ENCODE measurements around the gene FBXL2. TPM values are rescaled to one million over a fixed set of nuclear protein-coding genes. Genes with fewer than 3 reads are reported as not detected.

The FBXL2 gene
- total and polyA plus RNA-seq, 11 donors, result 0.91 to 5.8 (median 1.8) TPM

DNA sequence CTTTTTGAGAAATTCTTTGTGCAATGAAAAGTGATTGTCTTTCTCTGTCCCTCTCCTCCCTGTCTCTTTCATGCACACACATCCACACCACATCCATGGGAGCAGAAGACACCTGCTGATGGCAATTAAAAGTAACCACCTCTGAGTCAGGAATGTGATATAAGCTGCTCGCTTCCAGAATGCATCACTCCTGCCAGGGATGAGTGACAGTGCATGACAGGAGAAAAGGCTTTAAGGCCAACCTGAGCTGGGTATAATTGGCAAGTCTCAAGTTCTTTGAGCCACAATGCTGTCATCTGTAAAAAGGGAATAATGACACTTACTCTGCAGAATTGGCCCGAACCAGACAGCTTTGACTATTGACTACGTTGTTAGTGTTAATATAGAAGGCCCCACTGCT, 103.4 kb downstream of the FBXL2 start:
- Histone ChIP-seq H3K4me1 (no peaks in the 10 kb centered on the region), H3K27ac (no peak overlapping the region), H3K9me3 (no peaks in the 10 kb centered on the region), H3K4me3 (no peak overlapping the region), H3K36me3 (peaks cover 0 to 62% (median 13%) of the 10 kb centered on the region in 9 donors), H3K27me3 (no peaks in the 10 kb centered on the region)
- ATAC-seq (no peak), DNase-seq (no peak)
- WGBS, 4 donors, result 90 to 97% (median 92%) methylated on average over 3 of the region's 3 CpGs
- TF ChIP-seq, protein P1, sequence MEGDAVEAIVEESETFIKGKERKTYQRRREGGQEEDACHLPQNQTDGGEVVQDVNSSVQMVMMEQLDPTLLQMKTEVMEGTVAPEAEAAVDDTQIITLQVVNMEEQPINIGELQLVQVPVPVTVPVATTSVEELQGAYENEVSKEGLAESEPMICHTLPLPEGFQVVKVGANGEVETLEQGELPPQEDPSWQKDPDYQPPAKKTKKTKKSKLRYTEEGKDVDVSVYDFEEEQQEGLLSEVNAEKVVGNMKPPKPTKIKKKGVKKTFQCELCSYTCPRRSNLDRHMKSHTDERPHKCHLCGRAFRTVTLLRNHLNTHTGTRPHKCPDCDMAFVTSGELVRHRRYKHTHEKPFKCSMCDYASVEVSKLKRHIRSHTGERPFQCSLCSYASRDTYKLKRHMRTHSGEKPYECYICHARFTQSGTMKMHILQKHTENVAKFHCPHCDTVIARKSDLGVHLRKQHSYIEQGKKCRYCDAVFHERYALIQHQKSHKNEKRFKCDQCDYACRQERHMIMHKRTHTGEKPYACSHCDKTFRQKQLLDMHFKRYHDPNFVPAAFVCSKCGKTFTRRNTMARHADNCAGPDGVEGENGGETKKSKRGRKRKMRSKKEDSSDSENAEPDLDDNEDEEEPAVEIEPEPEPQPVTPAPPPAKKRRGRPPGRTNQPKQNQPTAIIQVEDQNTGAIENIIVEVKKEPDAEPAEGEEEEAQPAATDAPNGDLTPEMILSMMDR (IDR thresholded peaks at IDR 0.05), result no peak
- no peak for TF ChIP-seq POLR2A (IDR thresholded peaks at IDR 0.05)
- intact Hi-C loops (cut with DNase I), result no loop called here

DNA sequence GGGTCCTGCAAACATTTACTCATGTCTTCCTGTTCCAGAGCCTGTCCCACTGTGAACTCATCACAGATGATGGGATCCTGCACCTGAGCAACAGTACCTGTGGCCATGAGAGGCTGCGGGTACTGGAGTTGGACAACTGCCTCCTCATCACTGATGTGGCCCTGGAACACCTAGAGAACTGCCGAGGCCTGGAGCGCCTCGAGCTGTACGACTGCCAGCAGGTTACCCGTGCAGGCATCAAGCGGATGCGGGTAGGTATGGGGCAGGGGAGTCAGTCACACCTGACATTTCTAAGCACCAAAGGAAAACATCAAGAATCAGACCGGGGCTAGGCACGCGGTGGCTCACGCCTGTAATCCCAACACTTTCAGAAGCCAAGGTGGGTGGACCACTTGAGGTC, 106.7 kb downstream of the FBXL2 start:
- WGBS, 4 donors, result 97 to 99% (median 98%) methylated on average over 11 to 12 of the region's 12 CpGs
- H3K4me1 ChIP-seq, result no peaks in the 10 kb centered on the region
- H3K36me3 ChIP-seq, result peaks cover 0 to 76% (median 37%) of the 10 kb centered on the region in 9 donors
- no peak overlapping the region for H3K27ac ChIP-seq
- ATAC-seq, result no peak
- H3K27me3 ChIP-seq, result no peaks in the 10 kb centered on the region
- no peak overlapping the region for H3K4me3 ChIP-seq
- TF ChIP-seq POLR2A (IDR thresholded peaks at IDR 0.05), result no peak
- TF ChIP-seq, protein P1 (IDR thresholded peaks at IDR 0.05), result no peak
- intact Hi-C loops (cut with DNase I), result no loop called here
- no peaks in the 10 kb centered on the region for H3K9me3 ChIP-seq
- no peak for DNase-seq

DNA sequence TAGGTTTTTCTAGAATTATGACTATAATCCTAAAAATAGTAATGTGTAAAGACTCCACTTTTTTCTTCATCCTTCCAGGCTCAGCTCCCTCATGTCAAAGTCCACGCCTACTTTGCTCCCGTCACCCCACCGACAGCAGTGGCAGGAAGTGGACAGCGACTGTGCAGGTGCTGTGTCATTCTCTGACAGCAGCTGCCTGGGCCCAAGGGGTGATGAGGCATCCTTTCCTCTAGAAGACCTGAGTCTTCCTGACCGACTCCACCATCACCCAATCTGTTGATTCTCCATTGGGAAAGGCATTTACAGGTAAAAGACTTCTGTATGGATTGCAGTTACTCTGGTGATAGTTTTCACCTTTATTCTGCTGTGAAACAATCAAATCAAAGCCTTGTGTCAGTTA, 108.2 kb downstream of the FBXL2 start:
- Histone ChIP-seq H3K4me1 (peaks cover 0 to under 1% (median 0%) of the 10 kb centered on the region in 12 donors), H3K9me3 (no peaks in the 10 kb centered on the region), H3K4me3 (no peak overlapping the region), H3K27me3 (no peaks in the 10 kb centered on the region), H3K36me3 (peaks cover 0 to 84% (median 51%) of the 10 kb centered on the region in 9 donors), H3K27ac (no peak overlapping the region)
- no peak for DNase-seq
- ATAC-seq, result no peak
- intact Hi-C loops (cut with DNase I), result no loop called here
- 71 to 81% (median 79%) methylated on average over 5 of the region's 5 CpGs for whole genome bisulfite sequencing, 4 donors
- TF ChIP-seq, protein P1 (IDR thresholded peaks at IDR 0.05), result no peak
- no peak for TF ChIP-seq POLR2A (IDR thresholded peaks at IDR 0.05)

DNA sequence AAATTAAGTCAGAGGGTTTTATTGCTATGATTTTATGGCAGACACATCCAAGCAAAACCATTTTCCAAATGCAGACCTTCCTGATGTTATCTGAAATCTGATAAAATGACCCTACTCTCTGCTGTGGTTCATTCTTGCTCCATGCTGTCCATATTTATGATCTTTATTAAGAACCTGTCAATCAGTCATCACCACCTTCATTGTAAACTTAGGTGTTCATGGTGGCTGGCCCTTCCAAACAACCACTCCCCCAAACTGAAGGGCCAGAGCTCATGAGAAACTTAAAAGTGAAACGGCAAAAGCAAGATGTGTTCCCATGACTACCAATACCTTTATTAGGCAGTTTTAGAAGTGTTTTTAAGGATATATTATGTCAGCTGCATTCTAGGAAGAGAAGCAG, 109.4 kb downstream of the FBXL2 start:
- Histone ChIP-seq H3K36me3 (peaks cover 0 to 87% (median 63%) of the 10 kb centered on the region in 9 donors), H3K4me3 (no peak overlapping the region), H3K27me3 (no peaks in the 10 kb centered on the region), H3K4me1 (peaks cover 0 to 9% (median 0%) of the 10 kb centered on the region in 12 donors), H3K27ac (no peak overlapping the region), H3K9me3 (no peaks in the 10 kb centered on the region)
- no peak for DNase-seq
- intact Hi-C loops (cut with DNase I), result no loop called here
- 78 to 86% (median 79%) methylated on average over 1 of the region's 1 CpG for WGBS, 4 donors
- TF ChIP-seq, protein P1 (IDR thresholded peaks at IDR 0.05), result no peak
- no peak for TF ChIP-seq POLR2A (IDR thresholded peaks at IDR 0.05)
- no peak for ATAC-seq
